Coronary artery (tissue), 2 donors: ENCODE results near the gene SMG9.

Experiments
- DNase-seq: peaks from one replicate; pipeline ENCODE4 v3.0.0-alpha.2; 2017; ENCODE audit warnings: low spot score
- H3K27ac ChIP-seq, 2 donors: fragments of 200-600 bp; sonication (generic); one replicate each; pipeline ENCODE4 v1.5.1; 2016 to 2019
- H3K4me3 ChIP-seq: fragments of 200-600 bp; sonication (generic); 2 replicates; pipeline ENCODE4 v1.5.1; 2016; ENCODE audit warnings: mild to moderate bottlenecking, moderate library complexity
- CTCF ChIP-seq: fragments of 200-600 bp; sonication (generic); IDR thresholded peaks from one replicate; pipeline ENCODE4 v1.5.1; 2019; ENCODE audit warnings: antibody characterized with exemption

SMG9 gene

GRCh38 chr19:43724896-43725295 lies 29.9 kb downstream of the SMG9 start:
- no peak for TF ChIP-seq CTCF
- Histone ChIP-seq H3K27ac (no peak overlapping the region), H3K4me3 (no peak overlapping the region)
- DNase-seq = no peak

- no peak overlapping the region for H3K4me3 ChIP-seq
- TF ChIP-seq CTCF = no peak
- no peak for DNase-seq
- H3K27ac ChIP-seq = no peak overlapping the region
Measured at GRCh38 chr19:43723588-43723987, 31.2 kb downstream of the SMG9 start.

- Histone ChIP-seq H3K4me3 (no peak overlapping the region), H3K27ac (no peak overlapping the region)
- no peak for DNase-seq
- TF ChIP-seq CTCF = no peak
Measured at GRCh38 chr19:43721469-43722048, 33.2 kb downstream of the SMG9 start.

GRCh38 chr19:43720936-43721335 lies 33.8 kb downstream of the SMG9 start:
- H3K27ac ChIP-seq = no peak overlapping the region
- H3K4me3 ChIP-seq = no peak overlapping the region
- no peak for DNase-seq
- TF ChIP-seq CTCF = no peak

GRCh38 chr19:43719918-43720317 lies 34.8 kb downstream of the SMG9 start:
- no peak for TF ChIP-seq CTCF
- no peak overlapping the region for H3K27ac ChIP-seq
- no peak overlapping the region for H3K4me3 ChIP-seq
- no peak for DNase-seq

GRCh38 chr19:43719378-43719868 lies 35.3 kb downstream of the SMG9 start:
- Histone ChIP-seq H3K27ac (no peak overlapping the region), H3K4me3 (no peak overlapping the region)
- TF ChIP-seq CTCF = no peak
- DNase-seq = no peak

GRCh38 chr19:43718627-43719377 lies 36.0 kb downstream of the SMG9 start:
- Histone ChIP-seq H3K27ac (no peak overlapping the region), H3K4me3 (no peak overlapping the region)
- DNase-seq = no peak
- TF ChIP-seq CTCF = no peak
